H7 (cell line): ENCODE data around the gene COBL. TPM values are rescaled to one million over a fixed set of nuclear protein-coding genes. Genes with fewer than 3 reads are reported as not detected.
A peak's percentile ranks its signal among the peaks of the same experiment; 100 is the strongest.
"Not testable (repeated sequence)": the region's sequence is repeated elsewhere in the genome, so short reads cannot be mapped to it uniquely, and the experiment has no call there.

ENCODE experiments used
- DNase-seq: peaks from one replicate; pipeline ENCODE4 v3.0.0; 2012
- H3K27me3 ChIP-seq: 2 replicates; pipeline ENCODE4 v1.6.0; 2011; ENCODE audit warnings: mild to moderate bottlenecking, low read length; ENCODE audit not compliant: control insufficient read depth, insufficient read depth
- H3K36me3 ChIP-seq: replicated peaks from 2 replicates; pipeline ENCODE4 v1.5.1; 2011; ENCODE audit warnings: low read length; ENCODE audit not compliant: control insufficient read depth, insufficient read depth
- H3K4me3 ChIP-seq: 2 replicates; pipeline ENCODE4 v1.5.1; 2011; ENCODE audit warnings: low read depth, mild to moderate bottlenecking, control low read depth, low read length, moderate library complexity; ENCODE audit not compliant: insufficient read depth
- total RNA-seq: library from RNA; depleted of rRNA; stranded (reverse); fragments of >200 nt; shearing (Covaris generic); gene quantifications from 2 replicates; pipeline ENCODE4 v1.2.3, GENCODE V29; 2014

COBL gene
- total RNA-seq, 1 experiment from 2014 or later, result 4.6 TPM

GRCh38 chr7:51014811-51015210 is 301.8 kb downstream of the COBL start:
- no peaks in the 10 kb centered on the region for H3K27me3 ChIP-seq
- H3K4me3 ChIP-seq, result no peak overlapping the region
- peak; percentile 23 for DNase-seq
- H3K36me3 ChIP-seq, result no peaks in the 10 kb centered on the region

- Histone ChIP-seq H3K36me3 (no peaks in the 10 kb centered on the region), H3K27me3 (no peaks in the 10 kb centered on the region), H3K4me3 (no peak overlapping the region)
- DNase-seq, result peak; percentile 35
These were observed 302.6 kb downstream of the COBL start for GRCh38 chr7:51013861-51014511.

GRCh38 chr7:51013218-51013786 is 303.3 kb downstream of the COBL start:
- H3K36me3 ChIP-seq, result no peaks in the 10 kb centered on the region
- DNase-seq, result peak; percentile 29
- H3K4me3 ChIP-seq, result no peak overlapping the region
- H3K27me3 ChIP-seq, result no peaks in the 10 kb centered on the region

- Histone ChIP-seq H3K4me3 (no peak overlapping the region), H3K36me3 (no peaks in the 10 kb centered on the region), H3K27me3 (no peaks in the 10 kb centered on the region)
- peak; percentile 21 for DNase-seq
These were observed 303.9 kb downstream of the COBL start for GRCh38 chr7:51012569-51013217.

- Histone ChIP-seq H3K36me3 (no peaks in the 10 kb centered on the region), H3K27me3 (no peaks in the 10 kb centered on the region), H3K4me3 (no peak overlapping the region)
- peak; percentile 9 for DNase-seq
These were observed 304.8 kb downstream of the COBL start for GRCh38 chr7:51011710-51012350.

GRCh38 chr7:51010534-51010933 is 306.1 kb downstream of the COBL start:
- Histone ChIP-seq H3K4me3 (no peak overlapping the region), H3K36me3 (no peaks in the 10 kb centered on the region), H3K27me3 (no peaks in the 10 kb centered on the region)
- peak; percentile 12 for DNase-seq

- Histone ChIP-seq H3K27me3 (no peaks in the 10 kb centered on the region), H3K4me3 (no peak overlapping the region), H3K36me3 (no peaks in the 10 kb centered on the region)
- peak; percentile 16 for DNase-seq
These were observed 306.7 kb downstream of the COBL start for GRCh38 chr7:51009716-51010496.

GRCh38 chr7:51007551-51008505 is 308.8 kb downstream of the COBL start:
- no peaks in the 10 kb centered on the region for H3K36me3 ChIP-seq
- no peaks in the 10 kb centered on the region for H3K27me3 ChIP-seq
- H3K4me3 ChIP-seq, result no peak overlapping the region
- DNase-seq, result no peak

- Histone ChIP-seq H3K27me3 (no peaks in the 10 kb centered on the region), H3K4me3 (no peak overlapping the region), H3K36me3 (no peaks in the 10 kb centered on the region)
- DNase-seq, result peak; percentile 34
These were observed 309.9 kb downstream of the COBL start for GRCh38 chr7:51006483-51007235.

GRCh38 chr7:51005074-51005473 is 311.5 kb downstream of the COBL start:
- Histone ChIP-seq H3K27me3 (no peaks in the 10 kb centered on the region), H3K36me3 (no peaks in the 10 kb centered on the region), H3K4me3 (no peak overlapping the region)
- DNase-seq, result no peak

- H3K27me3 ChIP-seq, result no peaks in the 10 kb centered on the region
- peak; percentile 73 for DNase-seq
- H3K4me3 ChIP-seq, result no peak overlapping the region
- H3K36me3 ChIP-seq, result no peaks in the 10 kb centered on the region
These were observed 315.7 kb downstream of the COBL start for GRCh38 chr7:51000956-51001355.

GRCh38 chr7:50994753-50995319 is 321.8 kb downstream of the COBL start:
- no peak for DNase-seq
- H3K27me3 ChIP-seq, result no peaks in the 10 kb centered on the region
- no peaks in the 10 kb centered on the region for H3K36me3 ChIP-seq

GRCh38 chr7:50990214-50990613 is 326.4 kb downstream of the COBL start:
- not testable (repeated sequence) for H3K36me3 ChIP-seq, DNase-seq, H3K27me3 ChIP-seq, H3K4me3 ChIP-seq

More at GRCh38 chr7:50994753-50995319, 321.8 kb downstream of the COBL start:
- no peak overlapping the region for H3K4me3 ChIP-seq
